IMR-90 (cell line): ENCODE results near the gene PRKN. TPM values are rescaled to one million over a fixed set of nuclear protein-coding genes. Genes with fewer than 3 reads are reported as not detected.

Experiments used
- ATAC-seq: fragments of 200-7000 bp; cut with Tn5 transposase; 2 replicates; pipeline ENCODE4 v1.9.1; 2020; ENCODE audit warnings: low read depth, mild to moderate bottlenecking, moderate library complexity
- BruUV-seq: library from RNA; stranded (reverse); fragments of 400-500 nt; replicated peaks from 2 replicates; lab custom pipeline; 2021; lab: Mats Ljungman, UMichigan
- CTCF ChIA-PET: fragments of 300-600 bp; formaldehyde crosslinking; extraction: SDS; loops from one replicate; lab custom pipeline; 2021; ENCODE audit warnings: antibody characterized with exemption; lab: Yijun Ruan, JAX
- POLR2A ChIA-PET: fragments of 300-600 bp; sonication (Branson Sonifier 250); formaldehyde crosslinking; loops from one replicate; lab custom pipeline; 2022; ENCODE audit warnings: antibody characterized with exemption; ENCODE audit not compliant: unreplicated experiment; lab: Charles Lee
- DNase-seq: peaks from one replicate; pipeline ENCODE4 v3.0.0; 2013
- H2AFZ ChIP-seq: replicated peaks from 2 replicates; pipeline ENCODE3; 2013; ENCODE audit warnings: low read length, mild to moderate bottlenecking; ENCODE audit not compliant: poor library complexity
- H2AK5ac ChIP-seq: 2 replicates; pipeline ENCODE4 v1.6.1; 2013; ENCODE audit warnings: low read depth, low read length, inconsistent platforms
- H2AK9ac ChIP-seq: replicated peaks from 2 replicates; pipeline ENCODE3; 2013; ENCODE audit warnings: mild to moderate bottlenecking, low read depth, low read length, moderate library complexity; ENCODE audit not compliant: poor library complexity
- H2BK120ac ChIP-seq: 2 replicates; pipeline ENCODE4 v1.6.1; 2013; ENCODE audit warnings: low read depth, low read length, inconsistent platforms
- H2BK15ac ChIP-seq: 3 replicates; pipeline ENCODE4 v1.6.1; 2013; ENCODE audit warnings: low read depth, low read length, inconsistent platforms
- H2BK20ac ChIP-seq: 2 replicates; pipeline ENCODE4 v1.6.1; 2013; ENCODE audit warnings: low read depth, mild to moderate bottlenecking, inconsistent platforms, low read length, moderate library complexity
- H2BK5ac ChIP-seq: 2 replicates; pipeline ENCODE4 v1.6.1; 2013; ENCODE audit warnings: mild to moderate bottlenecking, low read depth, low read length, inconsistent platforms; ENCODE audit not compliant: poor library complexity, severe bottlenecking
- H3K14ac ChIP-seq: replicated peaks from 2 replicates; pipeline ENCODE4 v1.6.1; 2013; ENCODE audit warnings: low read depth, low read length, inconsistent platforms
- H3K18ac ChIP-seq: 2 replicates; pipeline ENCODE4 v1.6.1; 2013; ENCODE audit warnings: low read depth, low read length, control low read depth
- H3K23ac ChIP-seq: 2 replicates; pipeline ENCODE4 v1.6.1; 2013; ENCODE audit warnings: low read depth, low read length, inconsistent platforms
- H3K27ac ChIP-seq: 2 replicates; pipeline ENCODE4 v1.5.1; 2013; ENCODE audit warnings: mild to moderate bottlenecking, control low read depth, low read length; ENCODE audit not compliant: insufficient read depth
- H3K27me3 ChIP-seq: 2 replicates; pipeline ENCODE4 v1.6.1; 2013; ENCODE audit warnings: low read length; ENCODE audit not compliant: control insufficient read depth, insufficient read depth
- H3K36me3 ChIP-seq: 2 replicates; pipeline ENCODE4 v1.6.1; 2013; ENCODE audit warnings: low read length, mixed read lengths; ENCODE audit not compliant: control insufficient read depth, insufficient read depth
- H3K4ac ChIP-seq: 2 replicates; pipeline ENCODE4 v1.6.1; 2013; ENCODE audit warnings: low read depth, low read length, inconsistent platforms
- H3K4me1 ChIP-seq: 2 replicates; pipeline ENCODE4 v1.6.1; 2013; ENCODE audit warnings: low read length, mixed read lengths; ENCODE audit not compliant: control insufficient read depth, insufficient read depth
- H3K4me2 ChIP-seq: 2 replicates; pipeline ENCODE4 v1.6.1; 2013; ENCODE audit warnings: low read depth, mild to moderate bottlenecking, control low read depth, low read length, moderate library complexity
- H3K4me3 ChIP-seq: 2 replicates; pipeline ENCODE4 v1.5.1; 2013; ENCODE audit warnings: low read depth, mild to moderate bottlenecking, control low read depth, low read length, moderate library complexity; ENCODE audit not compliant: insufficient read depth
- H3K56ac ChIP-seq: 2 replicates; pipeline ENCODE4 v1.6.1; 2013; ENCODE audit warnings: low read length, inconsistent platforms; ENCODE audit not compliant: insufficient read depth; ENCODE audit errors: extremely low read depth
- H3K79me1 ChIP-seq, 2 experiments: 2 replicates each; pipeline ENCODE4 v1.6.1; 2013; ENCODE audit warnings: low read length in 2 of 2, inconsistent platforms in 1 of 2, low read depth in 1 of 2
- H3K9ac ChIP-seq: 2 replicates; pipeline ENCODE4 v1.6.1; 2013; ENCODE audit warnings: low read depth, low read length, control low read depth
- H3K9me1 ChIP-seq: 2 replicates; pipeline ENCODE4 v1.6.1; 2013; ENCODE audit warnings: low read length, inconsistent platforms; ENCODE audit not compliant: insufficient read depth
- H3K9me3 ChIP-seq: 2 replicates; pipeline ENCODE4 v1.6.1; 2013; ENCODE audit warnings: low read length; ENCODE audit not compliant: control insufficient read depth, insufficient read depth
- H4K20me1 ChIP-seq: 2 replicates; pipeline ENCODE4 v1.6.1; 2013; ENCODE audit warnings: low read length, inconsistent platforms; ENCODE audit not compliant: insufficient read depth
- H4K5ac ChIP-seq: 2 replicates; pipeline ENCODE4 v1.6.1; 2013; ENCODE audit warnings: mild to moderate bottlenecking, low read depth, low read length, control low read depth
- H4K8ac ChIP-seq, 2 experiments: 2 replicates each; pipeline ENCODE4 v1.6.1; 2013; ENCODE audit warnings: low read depth in 2 of 2, low read length in 2 of 2, control low read depth in 1 of 2, inconsistent platforms in 1 of 2
- H4K91ac ChIP-seq: 2 replicates; pipeline ENCODE4 v1.6.1; 2013; ENCODE audit warnings: low read depth, low read length, inconsistent platforms; ENCODE audit not compliant: insufficient read depth
- FOS ChIP-seq: fragments of 150-350 bp; IDR thresholded peaks from 2 replicates; pipeline ENCODE4 v1.6.1; 2016; ENCODE audit warnings: low read depth, low read length
- WGBS, 2 experiments: methylation state at CpG; one replicate each; pipeline versions ENCODE4 v1.1.5 to v1.1.7; 2013; ENCODE audit warnings: missing lambda C conversion rate in 2 of 2; ENCODE audit not compliant: insufficient read length in 1 of 2; ENCODE audit errors: extremely low coverage in 2 of 2; 5-methylcytosine and 5-hydroxymethylcytosine counted together
- dilution Hi-C: fragments of 300-500 bp; cut with HindIII; formaldehyde crosslinking; loops from one replicate; pipeline ENCODE4 v1.14.3; 2018; ENCODE audit warnings: low sequenced_read_pairs; ENCODE audit not compliant: unreplicated experiment
- in situ Hi-C: fragments of 300-500 bp; cut with MboI; formaldehyde crosslinking; loops from 3 replicates; pipeline ENCODE4 v1.14.3; 2019; ENCODE audit warnings: low sequenced_read_pairs, inconsistent platforms, mixed read lengths
- intact Hi-C: fragments of 100-400 bp; cut with micrococcal nuclease; formaldehyde crosslinking; loops from 2 replicates; pipeline ENCODE4 v1.10.0; 2022
- polyA plus RNA-seq, 3 experiments: library from polyadenylated mRNA; depleted of rRNA; stranded (reverse); fragments of >200 nt; gene quantifications; 2 replicates each; pipeline ENCODE4 v1.2.3, GENCODE V29; 2012; ENCODE audit warnings: low replicate concordance in 1 of 3
- total RNA-seq: library from RNA; depleted of rRNA; stranded (reverse); fragments of >200 nt; gene quantifications from 2 replicates; pipeline ENCODE4 v1.2.3, GENCODE V29; 2012

Gene PRKN
- total and polyA plus RNA-seq, 2 of the 4 experiments (the other 2 are of a cell fraction), result 0.15 to 0.18 TPM

GRCh38 chr6:162770955-162771354, 43.4 kb upstream of the PRKN start:
- Histone ChIP-seq H3K79me1 (no peaks in the 10 kb centered on the region), H3K56ac (no peak overlapping the region), H4K5ac (no peak overlapping the region), H2BK5ac (no peak overlapping the region), H4K8ac (no peak overlapping the region), H3K4me1 (no peaks in the 10 kb centered on the region), H3K18ac (no peak overlapping the region), H2AK5ac (no peak overlapping the region), H2AK9ac (no peak overlapping the region), H4K91ac (no peak overlapping the region), H3K14ac (no peak overlapping the region), H3K4me2 (no peak overlapping the region), H3K27ac (no peak overlapping the region), H3K36me3 (no peaks in the 10 kb centered on the region), H2BK15ac (no peak overlapping the region), H3K27me3 (no peaks in the 10 kb centered on the region), H3K23ac (no peak overlapping the region), H4K20me1 (no peaks in the 10 kb centered on the region), H3K4me3 (no peak overlapping the region), H3K4ac (no peak overlapping the region), H2AFZ (no peak overlapping the region), H3K9ac (no peak overlapping the region), H3K9me3 (peaks cover 3% of the 10 kb centered on the region), H2BK20ac (no peak overlapping the region), H2BK120ac (no peak overlapping the region), H3K9me1 (no peaks in the 10 kb centered on the region)
- POLR2A ChIA-PET, result no interaction called here
- no peak for ATAC-seq
- TF ChIP-seq FOS, result no peak
- CTCF ChIA-PET, result no interaction called here
- in situ Hi-C loops, result no loop called here
- no TSS peak for BruUV-seq
- no peak for DNase-seq
- dilution Hi-C loops, result no loop called here
- intact Hi-C loops, result no loop called here
- WGBS, 2 experiments, result no CpG with 5 or more reads among the region's 1 CpG
